HEK293T (cell line): Measurements from ENCODE around the gene SLC6A6.

ENCODE experiments used
- CTCF ChIA-PET: fragments of 350-600 bp; formaldehyde crosslinking; extraction: SDS; loops from one replicate; lab custom pipeline; 2021; ENCODE audit warnings: antibody characterized with exemption, inconsistent platforms; lab: Yijun Ruan, JAX
- POLR2A ChIA-PET: fragments of 350-600 bp; formaldehyde crosslinking; extraction: SDS; loops from one replicate; lab custom pipeline; 2020; ENCODE audit warnings: antibody characterized with exemption, inconsistent platforms; lab: Yijun Ruan, JAX
- DNase-seq: peaks from one replicate; pipeline ENCODE4 v3.0.0; 2012; ENCODE audit warnings: mixed read lengths; ENCODE audit errors: extremely low spot score
- ARNT ChIP-seq: fragments of 450-650 bp; IDR thresholded peaks from 2 replicates; pipeline ENCODE4 v1.6.1; 2017; ENCODE audit warnings: mild to moderate bottlenecking
- BHLHE40 ChIP-seq: fragments of 450-650 bp; IDR thresholded peaks from 2 replicates; pipeline ENCODE4 v1.6.1; 2016; ENCODE audit warnings: mild to moderate bottlenecking, moderate library complexity, borderline replicate concordance
- CTBP1 ChIP-seq: fragments of 450-650 bp; IDR thresholded peaks from 2 replicates; pipeline ENCODE4 v1.6.1; 2016; ENCODE audit warnings: borderline replicate concordance
- ELF4 ChIP-seq: fragments of 450-650 bp; IDR thresholded peaks from 2 replicates; pipeline ENCODE4 v1.6.1; 2017; ENCODE audit warnings: antibody characterized with exemption
- FOXA1 ChIP-seq: fragments of 450-650 bp; IDR thresholded peaks from 2 replicates; pipeline ENCODE4 v1.6.1; 2016; ENCODE audit warnings: mild to moderate bottlenecking
- FOXK2 ChIP-seq: fragments of 450-650 bp; IDR thresholded peaks from 2 replicates; pipeline ENCODE4 v1.6.1; 2016; ENCODE audit warnings: mild to moderate bottlenecking
- FOXM1 ChIP-seq: fragments of 450-650 bp; IDR thresholded peaks from 2 replicates; pipeline ENCODE4 v1.6.1; 2017; ENCODE audit warnings: mild to moderate bottlenecking, borderline replicate concordance
- HDGF ChIP-seq: fragments of 450-650 bp; IDR thresholded peaks from 2 replicates; pipeline ENCODE4 v1.6.1; 2017; ENCODE audit warnings: antibody characterized with exemption, borderline replicate concordance
- L3MBTL2 ChIP-seq: fragments of 450-650 bp; conservative IDR thresholded peaks from 2 replicates; pipeline ENCODE4 v1.6.1; 2016; ENCODE audit warnings: mild to moderate bottlenecking
- LEF1 ChIP-seq: fragments of 450-650 bp; IDR thresholded peaks from 2 replicates; pipeline ENCODE4 v1.6.1; 2017; ENCODE audit warnings: mild to moderate bottlenecking, borderline replicate concordance
- NFRKB ChIP-seq: fragments of 450-650 bp; IDR thresholded peaks from 2 replicates; pipeline ENCODE4 v1.6.1; 2016; ENCODE audit warnings: mild to moderate bottlenecking, moderate library complexity
- SP1 ChIP-seq: fragments of 450-650 bp; IDR thresholded peaks from 2 replicates; pipeline ENCODE4 v1.6.1; 2017
- SUZ12 ChIP-seq: fragments of 450-650 bp; IDR thresholded peaks from 2 replicates; pipeline ENCODE4 v1.6.1; 2016; ENCODE audit warnings: mild to moderate bottlenecking
- TARDBP ChIP-seq: fragments of 450-650 bp; IDR thresholded peaks from 2 replicates; pipeline ENCODE4 v1.6.1; 2016
- ZNF384 ChIP-seq: fragments of 450-650 bp; IDR thresholded peaks from 2 replicates; pipeline ENCODE4 v1.6.1; 2016
- TF ChIP-seq, protein P1 (sequence below): fragments of 450-650 bp; IDR thresholded peaks from 2 replicates; pipeline ENCODE4 v1.6.1; 2016

Gene SLC6A6

DNA sequence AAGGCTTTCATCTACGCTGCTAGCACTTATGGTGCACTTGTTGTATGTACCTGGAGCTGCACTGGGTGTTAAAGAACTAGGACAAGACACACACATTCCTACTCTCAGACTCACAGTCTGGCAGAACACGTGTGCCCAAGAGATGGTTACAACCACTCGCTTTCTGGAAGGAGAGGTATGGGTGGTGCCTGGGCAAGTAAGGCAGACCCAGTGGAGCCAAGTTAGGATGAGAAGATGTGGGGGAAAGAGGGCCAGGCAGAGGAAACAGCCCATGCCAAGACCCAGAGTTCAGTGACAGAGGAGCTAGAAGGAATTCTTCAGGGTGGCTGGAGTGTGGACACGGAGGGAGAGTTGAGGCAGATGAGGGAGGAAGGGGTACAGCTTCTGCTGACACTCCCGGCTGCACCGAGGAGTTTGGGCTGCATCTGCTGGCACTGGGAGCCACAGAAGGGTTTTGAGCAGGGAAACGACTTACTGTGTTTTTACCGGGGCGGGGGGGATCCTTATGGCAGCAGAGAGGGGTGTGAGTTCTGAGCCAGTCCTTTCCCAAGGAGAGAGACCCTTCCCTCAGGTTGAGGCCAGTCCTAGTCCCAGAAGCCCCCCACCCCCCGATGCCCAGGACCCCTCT lies 78.7 kb downstream of the SLC6A6 start:
- CTCF ChIA-PET, result no interaction called here

DNA sequence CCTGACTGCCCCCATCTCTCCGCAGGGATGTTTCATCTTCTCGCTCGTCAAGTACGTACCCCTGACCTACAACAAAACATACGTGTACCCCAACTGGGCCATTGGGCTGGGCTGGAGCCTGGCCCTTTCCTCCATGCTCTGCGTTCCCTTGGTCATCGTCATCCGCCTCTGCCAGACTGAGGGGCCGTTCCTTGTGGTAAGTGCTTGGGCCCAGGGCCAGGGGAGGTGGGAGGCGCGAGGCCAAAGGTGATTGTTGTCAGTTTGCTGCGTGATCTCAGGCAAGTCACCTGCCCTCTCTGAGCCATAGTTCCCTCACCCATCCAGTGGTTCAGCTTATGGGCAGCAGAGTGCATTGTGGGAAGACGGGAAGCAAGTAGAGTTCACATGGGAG lies 79.2 kb downstream of the SLC6A6 start:
- ChIA-PET CTCF (no interaction called here), POLR2A (no interaction called here)
- no peak for DNase-seq
- TF ChIP-seq LEF1 (no peak), CTBP1 (no peak), FOXK2 (no peak), TARDBP (no peak), FOXM1 (no peak), SUZ12 (no peak), ELF4 (no peak), FOXA1 (no peak), NFRKB (no peak), ARNT (no peak), BHLHE40 (no peak), SP1 (no peak), HDGF (no peak), ZNF384 (no peak), L3MBTL2 (no peak)
- TF ChIP-seq, protein P1, sequence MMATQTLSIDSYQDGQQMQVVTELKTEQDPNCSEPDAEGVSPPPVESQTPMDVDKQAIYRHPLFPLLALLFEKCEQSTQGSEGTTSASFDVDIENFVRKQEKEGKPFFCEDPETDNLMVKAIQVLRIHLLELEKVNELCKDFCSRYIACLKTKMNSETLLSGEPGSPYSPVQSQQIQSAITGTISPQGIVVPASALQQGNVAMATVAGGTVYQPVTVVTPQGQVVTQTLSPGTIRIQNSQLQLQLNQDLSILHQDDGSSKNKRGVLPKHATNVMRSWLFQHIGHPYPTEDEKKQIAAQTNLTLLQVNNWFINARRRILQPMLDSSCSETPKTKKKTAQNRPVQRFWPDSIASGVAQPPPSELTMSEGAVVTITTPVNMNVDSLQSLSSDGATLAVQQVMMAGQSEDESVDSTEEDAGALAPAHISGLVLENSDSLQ, result no peak

More for the DNA sequence above, 78.7 kb downstream of the SLC6A6 start:
- TF ChIP-seq ELF4, result no peak
- TF ChIP-seq FOXA1, result no peak
- no peak for TF ChIP-seq SP1
- TF ChIP-seq L3MBTL2, result no peak
- TF ChIP-seq SUZ12, result no peak
- TF ChIP-seq, protein P1, result no peak
- TF ChIP-seq HDGF, result no peak
- TF ChIP-seq NFRKB, result no peak
- TF ChIP-seq FOXM1, result no peak
- no peak for TF ChIP-seq ARNT
- TF ChIP-seq FOXK2, result no peak
- no peak for TF ChIP-seq BHLHE40
- TF ChIP-seq LEF1, result no peak
- no peak for TF ChIP-seq CTBP1
- no peak for TF ChIP-seq ZNF384
- TF ChIP-seq TARDBP, result no peak
- no peak for DNase-seq
- POLR2A ChIA-PET, result no interaction called here

DNA sequence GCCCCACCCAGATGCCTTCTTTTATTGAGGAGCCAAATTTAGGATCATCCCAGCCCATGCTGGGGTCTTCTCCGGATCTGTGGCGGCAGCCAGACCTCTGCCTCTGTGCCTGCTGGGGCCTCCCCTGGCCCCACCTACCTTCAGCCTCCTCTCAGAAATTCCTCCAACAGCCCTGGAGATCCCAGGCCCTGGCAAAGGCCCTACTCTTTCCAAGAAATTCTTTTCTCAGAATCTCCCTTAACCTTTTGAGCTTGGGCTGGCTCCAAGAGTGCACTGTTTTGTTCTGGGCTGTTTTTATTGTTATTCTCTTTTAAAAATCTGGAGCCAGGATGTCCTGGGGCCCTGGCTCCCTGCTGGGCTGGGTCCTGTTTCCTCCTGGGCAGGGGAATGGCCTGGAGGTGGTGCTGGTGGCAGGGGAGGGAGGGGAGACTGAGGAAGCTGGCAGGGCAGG lies 79.9 kb downstream of the SLC6A6 start:
- ChIA-PET POLR2A (no interaction called here), CTCF (no interaction called here)
- TF ChIP-seq FOXA1 (no peak), FOXM1 (no peak), ARNT (no peak), SUZ12 (no peak), LEF1 (no peak), TARDBP (no peak), FOXK2 (no peak), L3MBTL2 (no peak), NFRKB (no peak), ZNF384 (no peak), CTBP1 (no peak), ELF4 (no peak)
- TF ChIP-seq, protein P1, result no peak
- no peak for DNase-seq

DNA sequence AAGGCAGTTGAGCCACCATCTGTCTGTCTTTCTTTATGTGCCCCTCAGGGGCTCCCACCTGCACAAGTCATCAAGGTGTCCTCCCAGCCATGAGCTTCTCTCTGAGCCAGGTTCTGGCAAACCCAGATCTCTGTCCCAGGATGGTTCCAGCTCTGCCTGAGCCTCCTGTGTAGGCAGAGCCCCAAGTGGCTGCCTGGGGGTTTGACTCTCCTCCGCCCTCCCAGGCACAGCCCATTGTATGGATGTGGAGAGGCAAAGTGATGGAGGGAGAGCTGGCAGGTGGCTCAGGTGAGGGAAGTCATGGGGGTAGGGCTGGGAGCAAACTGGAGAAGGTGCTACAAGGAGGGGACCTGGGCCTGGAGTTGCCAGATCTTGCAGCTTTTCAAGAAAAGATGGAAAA lies 80.9 kb downstream of the SLC6A6 start:
- DNase-seq, result no peak
- POLR2A ChIA-PET, result no interaction called here
- TF ChIP-seq FOXM1 (no peak), ELF4 (no peak), FOXK2 (no peak), SP1 (no peak), ARNT (no peak), SUZ12 (no peak), BHLHE40 (no peak), TARDBP (no peak), ZNF384 (no peak), FOXA1 (no peak), HDGF (no peak), CTBP1 (no peak), LEF1 (no peak)
- CTCF ChIA-PET, result interaction anchor here (1.0 kb wide), 1 partner anchor 280 kb away, joined by 3 read pairs; no protein-coding TSS in a partner anchor

DNA sequence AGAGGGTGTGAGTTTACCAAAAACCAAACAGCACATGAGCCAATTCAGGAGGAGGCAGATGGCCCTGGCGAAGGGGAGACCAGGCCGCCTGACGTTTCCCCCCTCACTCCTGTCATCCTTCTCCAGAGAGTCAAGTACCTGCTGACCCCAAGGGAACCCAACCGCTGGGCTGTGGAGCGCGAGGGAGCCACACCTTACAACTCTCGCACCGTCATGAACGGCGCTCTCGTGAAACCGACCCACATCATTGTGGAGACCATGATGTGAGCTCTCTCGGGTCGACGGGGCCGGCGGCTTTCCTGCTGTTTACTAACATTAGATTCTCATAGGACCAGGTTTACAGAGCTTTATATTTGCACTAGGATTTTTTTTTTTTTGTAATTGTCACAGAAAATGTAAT lies 82.3 kb downstream of the SLC6A6 start:
- POLR2A ChIA-PET, result no interaction called here
- TF ChIP-seq NFRKB, result no peak
- TF ChIP-seq TARDBP, result no peak
- no peak for TF ChIP-seq LEF1
- no peak for TF ChIP-seq ZNF384
- TF ChIP-seq, protein P1, result no peak
- no peak for TF ChIP-seq FOXK2
- no peak for TF ChIP-seq SP1
- TF ChIP-seq SUZ12, result no peak
- TF ChIP-seq FOXA1, result no peak
- no peak for TF ChIP-seq ARNT
- CTCF ChIA-PET, result no interaction called here
- DNase-seq, result no peak
